K562 (cell line): ENCODE results near the gene BIN1. TPM values are rescaled to one million over a fixed set of nuclear protein-coding genes. Genes with fewer than 3 reads are reported as not detected.

Source experiments
- CXXC5 ChIP-seq: fragments of 250-450 bp; sonication (Bioruptor Pico); IDR thresholded peaks from 2 replicates; pipeline ENCODE4 v1.8.0; 2022; ENCODE audit warnings: inconsistent platforms, mild to moderate bottlenecking, moderate library complexity
- MEF2A ChIP-seq: IDR thresholded peaks from 2 replicates; pipeline ENCODE4 v1.6.1; 2011; ENCODE audit warnings: low read depth, mild to moderate bottlenecking, low read length, moderate library complexity; ENCODE audit not compliant: control insufficient read depth
- MXI1 ChIP-seq: IDR thresholded peaks from 2 replicates; pipeline ENCODE4 v1.6.1; 2011; ENCODE audit warnings: low read depth, mild to moderate bottlenecking, improper control_type of control experiment, low read length
- NRF1 ChIP-seq, 2 experiments: fragments of 450-650 bp; IDR thresholded peaks in 1 of 2; conservative IDR thresholded peaks in 1 of 2; 2 replicates each; pipeline ENCODE4 v1.6.1; 2014; ENCODE audit warnings: mild to moderate bottlenecking in 2 of 2
- RBM15 ChIP-seq: fragments of 200-400 bp; formaldehyde crosslinking; IDR thresholded peaks from 2 replicates; pipeline ENCODE4 v1.6.1; 2018; ENCODE audit warnings: mild to moderate bottlenecking, low read length, moderate library complexity; ENCODE audit not compliant: insufficient read depth
- RBM34 ChIP-seq: fragments of 200-400 bp; formaldehyde crosslinking; IDR thresholded peaks from 2 replicates; pipeline ENCODE4 v1.6.1; 2018; ENCODE audit warnings: low read length, borderline replicate concordance; ENCODE audit not compliant: insufficient read depth
- TAL1 ChIP-seq: fragments of 450-650 bp; IDR thresholded peaks from 2 replicates; pipeline ENCODE4 v1.6.1; 2016; ENCODE audit warnings: mild to moderate bottlenecking
- ZNF57 ChIP-seq: fragments of 450-650 bp; formaldehyde crosslinking; IDR thresholded peaks from 2 replicates; pipeline ENCODE4 v1.4.0; 2020; ENCODE audit warnings: mild to moderate bottlenecking, moderate library complexity
- ZNF586 ChIP-seq: fragments of 450-650 bp; formaldehyde crosslinking; conservative IDR thresholded peaks from 2 replicates; pipeline ENCODE4 v1.4.0; 2020; ENCODE audit warnings: mild to moderate bottlenecking, moderate library complexity
- polyA plus RNA-seq, 8 experiments: library from polyadenylated mRNA; depleted of rRNA in 4 of 8; stranded (reverse) in 5 of 8; unstranded in 3 of 8; fragments of >200 nt; fragmentation: Nextera tagmentation in 2 of 8; fragmentation: Illumina TruSeq in 1 of 8; extraction: Ambion mirVana in 2 of 8; extraction: Trizol in 1 of 8; gene quantifications; 2 replicates each; pipeline versions ENCODE4 v1.2.1 to v1.2.3, GENCODE V29; 2011 to 2014; ENCODE audit warnings: inconsistent platforms in 1 of 8, missing spikeins in 1 of 8
- total RNA-seq, 7 experiments: library from RNA; depleted of rRNA in 6 of 7; stranded (reverse); fragments of >200 nt in 6 of 7; fragmentation: Illumina TruSeq in 2 of 7; extraction: Trizol in 2 of 7; gene quantifications; 2 replicates each; pipeline versions ENCODE4 v1.2.1 to v1.2.3, GENCODE V29; 2011 to 2021; ENCODE audit warnings: low replicate concordance in 1 of 7
- TF ChIP-seq, protein P1 (sequence below): fragments of 250-450 bp; sonication (Bioruptor Pico); IDR thresholded peaks from 2 replicates; pipeline ENCODE4 v1.4.0; 2020; ENCODE audit warnings: mild to moderate bottlenecking, moderate library complexity, borderline replicate concordance

BIN1 gene
- total and polyA plus RNA-seq, 9 of the 15 experiments (the other 6 are each of a cell fraction or from before 2014, with no cell fraction given) = 0.04 to 2.8 (median 0.79) TPM; not detected in 1

DNA sequence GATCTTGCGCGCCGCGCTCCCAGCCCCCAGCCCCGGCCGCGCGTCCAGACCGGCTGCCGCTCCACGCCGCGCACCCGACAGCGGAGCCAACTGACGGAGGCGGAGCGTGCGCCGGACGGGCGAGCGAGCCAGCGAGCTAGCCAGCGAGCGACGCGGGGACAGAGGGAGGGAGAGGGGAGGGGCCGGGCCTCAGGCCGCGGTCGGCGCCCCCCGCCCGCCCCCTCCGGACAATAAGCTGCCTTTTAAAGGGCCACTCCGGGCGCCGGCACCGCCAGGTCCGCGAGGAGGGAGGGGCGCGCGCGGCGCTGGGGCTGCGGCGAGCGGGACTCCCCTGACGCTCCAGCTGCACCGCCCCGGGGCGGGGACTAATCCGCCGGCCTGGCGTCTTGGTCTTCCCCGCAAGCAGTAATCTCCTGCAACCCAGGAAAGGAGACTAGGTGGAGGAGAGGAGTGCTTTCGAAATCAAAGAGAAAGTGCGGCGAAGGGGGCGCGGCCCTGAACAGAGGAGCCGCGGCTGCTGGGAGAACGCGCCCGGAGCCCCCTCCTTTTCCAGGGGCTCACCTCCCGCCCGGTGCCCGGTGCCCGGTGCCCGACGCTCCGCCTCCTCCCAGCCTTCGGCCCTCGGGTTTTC is at the start of gene BIN1 (continued):
- TF ChIP-seq, protein P1, sequence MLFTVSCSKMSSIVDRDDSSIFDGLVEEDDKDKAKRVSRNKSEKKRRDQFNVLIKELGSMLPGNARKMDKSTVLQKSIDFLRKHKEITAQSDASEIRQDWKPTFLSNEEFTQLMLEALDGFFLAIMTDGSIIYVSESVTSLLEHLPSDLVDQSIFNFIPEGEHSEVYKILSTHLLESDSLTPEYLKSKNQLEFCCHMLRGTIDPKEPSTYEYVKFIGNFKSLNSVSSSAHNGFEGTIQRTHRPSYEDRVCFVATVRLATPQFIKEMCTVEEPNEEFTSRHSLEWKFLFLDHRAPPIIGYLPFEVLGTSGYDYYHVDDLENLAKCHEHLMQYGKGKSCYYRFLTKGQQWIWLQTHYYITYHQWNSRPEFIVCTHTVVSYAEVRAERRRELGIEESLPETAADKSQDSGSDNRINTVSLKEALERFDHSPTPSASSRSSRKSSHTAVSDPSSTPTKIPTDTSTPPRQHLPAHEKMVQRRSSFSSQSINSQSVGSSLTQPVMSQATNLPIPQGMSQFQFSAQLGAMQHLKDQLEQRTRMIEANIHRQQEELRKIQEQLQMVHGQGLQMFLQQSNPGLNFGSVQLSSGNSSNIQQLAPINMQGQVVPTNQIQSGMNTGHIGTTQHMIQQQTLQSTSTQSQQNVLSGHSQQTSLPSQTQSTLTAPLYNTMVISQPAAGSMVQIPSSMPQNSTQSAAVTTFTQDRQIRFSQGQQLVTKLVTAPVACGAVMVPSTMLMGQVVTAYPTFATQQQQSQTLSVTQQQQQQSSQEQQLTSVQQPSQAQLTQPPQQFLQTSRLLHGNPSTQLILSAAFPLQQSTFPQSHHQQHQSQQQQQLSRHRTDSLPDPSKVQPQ = no peak
- no peak for TF ChIP-seq ZNF57 (CRISPR knock-in tag)
- TF ChIP-seq TAL1 = no peak
- no peak for TF ChIP-seq RBM34
- TF ChIP-seq MXI1 = no peak
- TF ChIP-seq RBM15 = no peak
- no peak for TF ChIP-seq ZNF586 (CRISPR knock-in tag)
- peak; percentile 23; the same call in 1 of the 2 replicates for TF ChIP-seq CXXC5 (CRISPR knock-in tag)
- peak in 1 of 2 experiments; percentile 62; a peak in 2 of 4 replicates for TF ChIP-seq NRF1 (conservative IDR thresholded peaks at IDR 0.05 in 1 of 2, IDR thresholded peaks at IDR 0.05 in 1 of 2)
- no peak for TF ChIP-seq MEF2A
